ENCODE results near the gene ABCB10. TPM values are rescaled to one million over a fixed set of nuclear protein-coding genes. Genes with fewer than 3 reads are reported as not detected.
A peak's percentile ranks its signal among the peaks of the same experiment; 100 is the strongest.
"Not testable (repeated sequence)": the region's sequence is repeated elsewhere in the genome, so short reads cannot be mapped to it uniquely, and the experiment has no call there.

ABCB10 gene
- total RNA-seq, 1 experiment from 2014 or later: 13.8 TPM

GRCh38 chr1:229514578-229515275 lies 43.8 kb downstream of the ABCB10 start:
- H3K4me3 Mint-ChIP-seq: no peak overlapping the region
- no peak overlapping the region for H4K8ac ChIP-seq (replicated peaks; ENCODE audit: insufficient read length, low read depth, low read length)
- no peak overlapping the region for H3K4me2 ChIP-seq (ENCODE audit: insufficient read depth, insufficient read length, low read length)
- no peaks in the 10 kb centered on the region for H3K27me3 Mint-ChIP-seq (ENCODE audit: low read depth)
- no CpG with 5 or more reads among the region's 8 CpGs for WGBS (ENCODE audit: extremely low coverage, insufficient read length, low lambda C conversion rate)
- no peak overlapping the region for H3T11ph ChIP-seq (ENCODE audit: low read length)
- H3K9me3 Mint-ChIP-seq: no peaks in the 10 kb centered on the region; a peak in 1 of 5 replicates
- H3K18ac ChIP-seq (ENCODE audit: insufficient read length, low read depth, low read length): no peak overlapping the region
- no peak overlapping the region for H2AFZ ChIP-seq (ENCODE audit: low read length)
- H3K9me3 ChIP-seq (ENCODE audit: control insufficient read depth, low read depth, low read length): no peaks in the 10 kb centered on the region
- H3K4me1 Mint-ChIP-seq: peaks cover 4% of the 10 kb centered on the region in 2 experiments; a peak in 2 of 4 replicates
- no peaks in the 10 kb centered on the region for H3K4me1 ChIP-seq (ENCODE audit: insufficient read depth, low read length)
- H3K27ac ChIP-seq (ENCODE audit: insufficient read length, low read depth, low read length): no peak overlapping the region
- no peak overlapping the region for H3K14ac ChIP-seq (ENCODE audit: insufficient read depth, low read length)
- no peak overlapping the region for H2BK12ac ChIP-seq (ENCODE audit: insufficient read length, low read depth, low read length)
- no peak overlapping the region for H3K23ac ChIP-seq (ENCODE audit: insufficient read length, low read depth, low read length)
- no peak overlapping the region for H4K91ac ChIP-seq (ENCODE audit: insufficient read length, low read depth, low read length)
- H3K4ac ChIP-seq (ENCODE audit: low read depth, low read length): no peak overlapping the region
- H2AK5ac ChIP-seq (ENCODE audit: insufficient read length, low read length): no peak overlapping the region
- H3K23me2 ChIP-seq (ENCODE audit: insufficient read length, low read depth, low read length, poor library complexity, severe bottlenecking): no peaks in the 10 kb centered on the region
- no peak overlapping the region for H3K27ac Mint-ChIP-seq
- no peak overlapping the region for H2BK20ac ChIP-seq (ENCODE audit: low read depth, low read length, poor library complexity, severe bottlenecking)
- H2BK15ac ChIP-seq (ENCODE audit: low read depth, low read length): no peak overlapping the region
- no peak overlapping the region for H2BK5ac ChIP-seq (ENCODE audit: insufficient read length, low read length)
- TF ChIP-seq CTCF (conservative IDR thresholded peaks at IDR 0.05): peak; percentile 83
- H4K20me1 ChIP-seq (ENCODE audit: control insufficient read depth, insufficient read depth, insufficient read length): no peaks in the 10 kb centered on the region
- DNase-seq: peak; percentile 57
- H3K9ac ChIP-seq (ENCODE audit: extremely low read depth, insufficient read length, low read length): no peak overlapping the region
- H3K36me3 Mint-ChIP-seq (ENCODE audit: insufficient read depth in 1 of 3, low read depth in 3 of 3): peaks cover 0 to 4% (median 3%) of the 10 kb centered on the region in 3 experiments; a peak in 3 of 7 replicates
- H4K5ac ChIP-seq (ENCODE audit: insufficient read length, low read depth, low read length): no peak overlapping the region
- no peaks in the 10 kb centered on the region for H3K79me2 ChIP-seq (ENCODE audit: insufficient read depth, low read length)
- H3K56ac ChIP-seq (ENCODE audit: insufficient read length, low read depth, low read length): no peak overlapping the region
- H2BK120ac ChIP-seq (ENCODE audit: low read depth, low read length, poor library complexity, severe bottlenecking): no peak overlapping the region
- no peaks in the 10 kb centered on the region for H3K79me1 ChIP-seq (ENCODE audit: insufficient read depth, low read depth, low read length, poor library complexity, severe bottlenecking)
- no peaks in the 10 kb centered on the region for H3K27me3 ChIP-seq (ENCODE audit: insufficient read depth, low read length)

GRCh38 chr1:229511625-229512024 lies 46.9 kb downstream of the ABCB10 start:
- not testable (repeated sequence) for H2BK120ac ChIP-seq (ENCODE audit: low read depth, low read length, poor library complexity, severe bottlenecking); H2BK15ac ChIP-seq (ENCODE audit: low read depth, low read length); H3K23ac ChIP-seq (ENCODE audit: insufficient read length, low read depth, low read length); H3K4me2 ChIP-seq (ENCODE audit: insufficient read depth, insufficient read length, low read length); H4K5ac ChIP-seq (ENCODE audit: insufficient read length, low read depth, low read length); H4K8ac ChIP-seq (replicated peaks; ENCODE audit: insufficient read length, low read depth, low read length); H3K27me3 Mint-ChIP-seq (ENCODE audit: low read depth); H3K9ac ChIP-seq (ENCODE audit: extremely low read depth, insufficient read length, low read length); DNase-seq; H2AK5ac ChIP-seq (ENCODE audit: insufficient read length, low read length); H3K9me3 ChIP-seq (ENCODE audit: control insufficient read depth, low read depth, low read length); H2AFZ ChIP-seq (ENCODE audit: low read length); H3K4ac ChIP-seq (ENCODE audit: low read depth, low read length); H3K79me1 ChIP-seq (ENCODE audit: insufficient read depth, low read depth, low read length, poor library complexity, severe bottlenecking); H2BK12ac ChIP-seq (ENCODE audit: insufficient read length, low read depth, low read length); H3K36me3 Mint-ChIP-seq (ENCODE audit: insufficient read depth in 1 of 3, low read depth in 3 of 3); H4K91ac ChIP-seq (ENCODE audit: insufficient read length, low read depth, low read length); H4K20me1 ChIP-seq (ENCODE audit: control insufficient read depth, insufficient read depth, insufficient read length); H2BK5ac ChIP-seq (ENCODE audit: insufficient read length, low read length); H3K9me3 Mint-ChIP-seq; H3K56ac ChIP-seq (ENCODE audit: insufficient read length, low read depth, low read length); H3K4me1 ChIP-seq (ENCODE audit: insufficient read depth, low read length); H3K14ac ChIP-seq (ENCODE audit: insufficient read depth, low read length); H3K27me3 ChIP-seq (ENCODE audit: insufficient read depth, low read length); H2BK20ac ChIP-seq (ENCODE audit: low read depth, low read length, poor library complexity, severe bottlenecking); H3K4me3 Mint-ChIP-seq; H3K18ac ChIP-seq (ENCODE audit: insufficient read length, low read depth, low read length); H3K23me2 ChIP-seq (ENCODE audit: insufficient read length, low read depth, low read length, poor library complexity, severe bottlenecking); H3K27ac Mint-ChIP-seq; H3K79me2 ChIP-seq (ENCODE audit: insufficient read depth, low read length); H3T11ph ChIP-seq (ENCODE audit: low read length); H3K27ac ChIP-seq (ENCODE audit: insufficient read length, low read depth, low read length)
- WGBS (ENCODE audit: extremely low coverage, insufficient read length, low lambda C conversion rate): no CpG with 5 or more reads among the region's 6 CpGs
- H3K4me1 Mint-ChIP-seq: peaks cover 16 to 18% of the 10 kb centered on the region in 2 experiments

Data from H9 (cell line).